ENCODE results near the gene BMPER.

Gene BMPER

GRCh38 chr7:34104115-34104514 is 198.8 kb downstream of the BMPER start:
- no peak for DNase-seq

- DNase-seq: no peak
Measured at GRCh38 chr7:34104992-34105391, 199.7 kb downstream of the BMPER start.

DNA sequence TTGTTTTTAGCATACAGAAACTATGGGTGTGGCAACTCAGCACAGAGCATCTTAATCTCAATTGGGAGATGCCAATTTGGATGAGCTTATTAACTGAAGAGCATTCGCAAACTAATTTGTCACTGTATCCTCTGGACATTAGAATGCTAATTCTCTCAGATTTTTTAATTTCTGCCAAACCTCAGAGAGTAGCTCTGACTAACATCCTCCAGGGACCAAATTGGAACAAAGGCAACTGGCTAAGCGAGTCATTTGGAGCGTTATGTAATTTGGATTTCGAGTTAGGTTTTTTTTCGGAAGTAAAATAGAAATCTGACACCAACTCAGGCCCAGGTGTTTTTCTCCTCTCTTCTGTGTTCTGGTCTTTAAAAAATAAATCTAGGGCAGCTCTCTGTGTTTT is 201.9 kb downstream of the BMPER start:
- no peak for DNase-seq

- DNase-seq: no peak
Measured at GRCh38 chr7:34108165-34108564, 202.8 kb downstream of the BMPER start.

GRCh38 chr7:34109936-34110780 is 204.8 kb downstream of the BMPER start:
- no peak for DNase-seq

DNA sequence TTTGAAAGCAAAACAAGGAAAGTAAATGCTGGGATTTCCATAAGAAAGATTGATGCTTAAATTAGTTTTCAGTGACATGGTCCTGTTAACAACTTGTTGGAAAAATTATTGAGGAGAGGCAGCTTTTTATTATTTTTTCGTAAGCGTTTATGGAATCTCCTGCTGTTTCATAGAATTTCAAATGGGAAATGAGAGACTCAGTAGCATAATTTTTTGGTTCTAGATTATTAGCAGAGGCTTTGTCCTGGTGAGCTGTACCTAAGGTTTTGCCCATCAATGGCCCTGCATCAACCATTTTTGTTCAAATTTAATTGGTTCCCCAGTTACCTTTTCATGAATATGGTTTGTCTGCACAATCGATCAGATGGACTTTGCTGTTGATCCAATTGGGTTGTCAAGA is 205.7 kb downstream of the BMPER start:
- no peak for DNase-seq

DNA sequence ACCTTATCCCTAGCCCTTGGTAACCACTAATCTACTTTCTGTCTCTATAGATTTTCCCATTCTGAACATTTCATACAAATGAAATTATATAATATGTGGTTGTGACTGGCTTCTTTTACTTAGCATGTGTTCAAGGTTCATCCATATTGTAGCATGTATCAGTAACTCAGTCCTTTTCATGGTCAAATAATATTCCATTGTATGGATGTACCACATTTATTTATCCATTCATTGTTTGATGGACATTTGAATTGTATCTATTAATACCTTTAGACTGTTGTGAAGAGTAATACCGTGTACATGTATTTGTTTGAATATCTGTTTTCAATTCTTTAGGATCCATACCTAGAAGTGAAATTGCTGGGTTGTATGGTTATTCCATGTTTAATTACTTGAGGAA is 210.2 kb downstream of the BMPER start:
- no peak for DNase-seq

- no peak for DNase-seq
Measured at GRCh38 chr7:34117573-34117972, 212.2 kb downstream of the BMPER start.

- DNase-seq: no peak
Measured at GRCh38 chr7:34121366-34121765, 216.0 kb downstream of the BMPER start.

GRCh38 chr7:34123316-34123715 is 218.0 kb downstream of the BMPER start:
- no peak for DNase-seq

DNA sequence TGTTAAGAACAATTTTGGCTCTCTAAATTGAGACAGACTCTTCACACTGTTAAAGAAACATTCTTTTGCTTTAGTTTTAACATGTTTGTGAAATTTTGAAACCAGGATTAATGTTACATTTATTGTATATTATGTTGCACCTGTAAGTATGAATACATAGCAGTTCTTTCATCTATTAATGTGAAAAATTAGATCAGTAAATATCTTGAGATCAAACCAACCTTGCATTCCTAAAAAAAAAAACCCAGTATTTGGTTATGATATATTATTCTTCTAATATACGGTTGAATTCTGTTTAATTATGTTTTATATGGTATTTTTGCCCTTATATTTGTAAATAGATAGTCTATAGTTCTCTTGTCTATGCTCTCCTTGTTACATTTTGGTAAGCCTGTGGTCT is 219.4 kb downstream of the BMPER start:
- no peak for DNase-seq

DNA sequence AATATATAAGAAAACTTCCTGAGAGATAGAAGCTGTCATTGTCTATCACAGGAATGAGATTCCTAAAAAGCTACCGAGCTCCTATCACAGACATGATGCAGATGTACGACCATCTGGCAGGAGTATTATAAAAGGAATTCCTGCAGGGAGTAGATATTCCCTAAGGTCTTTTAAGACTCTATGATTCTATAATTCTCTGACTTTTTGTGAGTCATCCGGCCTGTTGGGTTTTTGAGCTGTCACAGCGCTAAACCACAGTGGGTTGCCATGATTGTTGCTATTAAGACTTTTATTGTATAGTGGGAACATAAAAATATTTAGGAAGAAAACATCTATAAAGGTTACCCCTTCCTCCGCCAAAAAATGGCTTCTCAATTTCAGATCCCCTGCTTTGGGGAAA is 223.4 kb downstream of the BMPER start:
- no peak for DNase-seq

- DNase-seq: no peak
Measured at GRCh38 chr7:34130558-34131295, 225.4 kb downstream of the BMPER start.

- no peak for DNase-seq
Measured at GRCh38 chr7:34131371-34131770, 226.0 kb downstream of the BMPER start.

DNA sequence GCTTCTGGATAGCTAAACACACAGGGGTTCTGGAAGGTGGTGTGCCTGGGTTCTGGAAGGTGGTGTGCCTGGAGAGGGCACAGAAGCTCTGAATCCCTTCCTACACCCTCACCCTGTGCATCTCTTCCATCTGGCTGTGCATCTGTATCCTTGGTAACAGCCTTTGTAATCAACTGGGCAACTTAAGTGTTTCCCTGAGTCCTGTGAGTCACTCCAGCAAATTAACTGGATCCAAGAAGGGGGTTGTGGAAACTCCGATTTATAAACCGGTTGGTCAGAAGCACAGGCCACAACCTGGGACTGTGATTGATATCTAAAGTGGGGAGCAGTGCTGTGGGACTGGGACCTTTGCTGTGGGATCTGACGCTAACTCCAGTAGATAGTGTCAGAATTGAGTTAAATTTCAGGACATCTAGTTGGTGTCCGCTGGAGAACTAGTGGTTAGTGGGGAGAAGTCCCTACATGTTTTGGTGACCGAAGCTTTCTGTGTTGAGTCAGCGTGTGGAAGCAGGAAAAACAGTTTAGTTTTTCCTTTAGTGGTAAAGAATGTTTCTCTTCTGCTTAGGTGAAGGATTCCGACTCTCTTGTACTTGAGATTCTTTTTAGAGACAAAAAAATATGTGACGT is 228.1 kb downstream of the BMPER start:
- no peak for DNase-seq

GRCh38 chr7:34133983-34134782 is 228.8 kb downstream of the BMPER start:
- peak in 1 of 3 donors; percentile 5 for DNase-seq

- DNase-seq: no peak
Measured at GRCh38 chr7:34135924-34136323, 230.6 kb downstream of the BMPER start.

- no peak for DNase-seq
Measured at GRCh38 chr7:34136698-34137097, 231.4 kb downstream of the BMPER start.

GRCh38 chr7:34137176-34137575 is 231.8 kb downstream of the BMPER start:
- DNase-seq: no peak

- DNase-seq: no peak
Measured at GRCh38 chr7:34138483-34138882, 233.1 kb downstream of the BMPER start.

DNA sequence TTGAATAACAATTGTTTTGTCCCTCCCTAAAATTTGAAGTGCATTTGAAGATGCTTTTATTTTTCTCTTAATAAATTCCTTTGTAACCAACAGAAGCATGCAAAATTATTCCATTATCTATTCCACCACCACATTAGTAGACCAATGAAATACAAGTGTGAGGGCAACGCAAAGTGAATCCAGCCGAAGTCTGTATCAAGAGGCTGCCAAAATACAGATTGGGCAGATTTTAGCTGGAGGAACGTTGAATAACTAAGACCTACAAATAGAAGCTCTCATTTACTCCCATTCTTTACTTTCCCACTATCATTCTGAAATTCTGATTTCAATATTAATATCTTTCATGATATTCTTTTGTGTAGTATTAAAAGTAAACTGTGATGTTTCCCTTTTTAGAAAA is 233.7 kb downstream of the BMPER start:
- DNase-seq: no peak

DNA sequence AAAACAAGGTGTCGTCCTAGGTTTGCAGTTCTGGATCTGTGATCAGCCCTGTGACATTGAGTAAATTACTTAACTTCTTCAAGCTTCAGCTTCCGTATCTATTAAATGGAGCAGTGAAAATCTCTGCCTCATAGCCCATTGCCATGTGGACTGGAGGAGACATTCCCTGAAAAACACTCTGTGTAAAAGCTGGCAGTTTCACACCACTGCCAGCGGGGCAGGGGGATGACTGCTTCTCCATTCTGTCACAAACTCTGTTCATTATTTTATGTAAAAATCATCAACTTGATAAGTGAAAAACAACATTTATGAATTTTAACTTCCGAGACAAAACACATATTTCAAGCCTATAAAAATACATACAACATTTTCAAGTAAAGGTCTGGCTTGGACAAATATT is 234.7 kb downstream of the BMPER start:
- DNase-seq: no peak

GRCh38 chr7:34143402-34143801 is 238.1 kb downstream of the BMPER start:
- no peak for DNase-seq
